Stimulated activated naive B cell treated with anti-CD40 and anti-IgM and Interleukin-4, amounts not matched to agents 10 μg/mL and 1 μg/mL and 100 μg/mL, for 72 hours (primary cell): Measurements from ENCODE around the gene P2RX6.
"Not testable (repeated sequence)": the region's sequence is repeated elsewhere in the genome, so short reads cannot be mapped to it uniquely, and the experiment has no call there.

ENCODE experiments used
- ATAC-seq, 2 donors: fragments of 150-1000 bp; cut with Tn5 transposase; replicated peaks; 2 replicates each; pipeline ENCODE4 v1.10.0; 2021; ENCODE audit warnings: moderate library complexity in 1 of 2
- DNase-seq: peaks from one replicate; pipeline ENCODE4 v3.0.0; 2021
- H3K27ac Mint-ChIP-seq: one replicate; pipeline ENCODE4 v1.8.0; 2022; ENCODE audit warnings: mild to moderate bottlenecking, mixed read lengths
- H3K27me3 Mint-ChIP-seq, 2 donors: one replicate each; pipeline ENCODE4 v1.8.0; 2022; ENCODE audit warnings: mixed read lengths in 2 of 2
- H3K36me3 Mint-ChIP-seq, 2 donors: one replicate each; pipeline ENCODE4 v1.8.0; 2022; ENCODE audit warnings: mixed read lengths in 2 of 2, mild to moderate bottlenecking in 1 of 2
- H3K4me1 Mint-ChIP-seq, 2 donors: one replicate each; pipeline ENCODE4 v1.8.0; 2022; ENCODE audit warnings: mixed read lengths in 2 of 2, mild to moderate bottlenecking in 1 of 2
- H3K4me3 Mint-ChIP-seq, 2 donors: one replicate each; pipeline ENCODE4 v1.8.0; 2022; ENCODE audit warnings: mild to moderate bottlenecking in 2 of 2, mixed read lengths in 2 of 2, moderate library complexity in 1 of 2
- H3K9me3 Mint-ChIP-seq, 2 donors: one replicate each; pipeline ENCODE4 v1.8.0; 2022; ENCODE audit warnings: mixed read lengths in 2 of 2, mild to moderate bottlenecking in 1 of 2

The P2RX6 gene

GRCh38 chr22:21034989-21035388 is 20.0 kb downstream of the P2RX6 start:
- Mint-ChIP-seq H3K4me3 (no peak overlapping the region), H3K9me3 (no peaks in the 10 kb centered on the region), H3K27me3 (peaks cover 37 to 42% of the 10 kb centered on the region in 2 donors), H3K27ac (no peak overlapping the region), H3K36me3 (no peaks in the 10 kb centered on the region), H3K4me1 (peaks cover 4 to 9% of the 10 kb centered on the region in 2 donors)
- DNase-seq (no peak), ATAC-seq (no peak)

GRCh38 chr22:21038405-21038804 is 23.4 kb downstream of the P2RX6 start:
- Mint-ChIP-seq H3K4me1 (peaks cover 2 to 4% of the 10 kb centered on the region in 2 donors), H3K27ac (no peak overlapping the region), H3K9me3 (no peaks in the 10 kb centered on the region), H3K36me3 (no peaks in the 10 kb centered on the region), H3K4me3 (no peak overlapping the region), H3K27me3 (peaks cover 30 to 31% of the 10 kb centered on the region in 2 donors)
- DNase-seq (no peak), ATAC-seq (no peak)

GRCh38 chr22:21039158-21039557 is 24.2 kb downstream of the P2RX6 start:
- not testable (repeated sequence) for H3K4me1 Mint-ChIP-seq, H3K9me3 Mint-ChIP-seq, H3K36me3 Mint-ChIP-seq, DNase-seq, H3K4me3 Mint-ChIP-seq, ATAC-seq
- Mint-ChIP-seq H3K27me3 (peaks cover 33 to 39% of the 10 kb centered on the region in 2 donors), H3K27ac (peak overlapping the region; percentile 37)

GRCh38 chr22:21041937-21042336 is 27.0 kb downstream of the P2RX6 start:
- no peak for DNase-seq
- H3K27ac Mint-ChIP-seq: no peak overlapping the region
- peaks cover 19 to 28% of the 10 kb centered on the region in 2 donors for H3K4me1 Mint-ChIP-seq
- H3K36me3 Mint-ChIP-seq: no peaks in the 10 kb centered on the region
- no peak overlapping the region for H3K4me3 Mint-ChIP-seq
- no peaks in the 10 kb centered on the region for H3K9me3 Mint-ChIP-seq
- peaks cover 41 to 52% of the 10 kb centered on the region in 2 donors for H3K27me3 Mint-ChIP-seq
- ATAC-seq: no peak

GRCh38 chr22:21042978-21043859 is 28.3 kb downstream of the P2RX6 start:
- DNase-seq (no peak), ATAC-seq (no peak)
- Mint-ChIP-seq H3K36me3 (no peaks in the 10 kb centered on the region), H3K27me3 (peaks cover 41 to 52% of the 10 kb centered on the region in 2 donors), H3K4me1 (peaks cover 19 to 28% of the 10 kb centered on the region in 2 donors), H3K9me3 (no peaks in the 10 kb centered on the region), H3K27ac (no peak overlapping the region), H3K4me3 (no peak overlapping the region)

GRCh38 chr22:21043860-21044535 is 29.0 kb downstream of the P2RX6 start:
- H3K4me1 Mint-ChIP-seq: peaks cover 19 to 28% of the 10 kb centered on the region in 2 donors
- DNase-seq (no peak), ATAC-seq (no peak)
- H3K27me3 Mint-ChIP-seq: peaks cover 41 to 52% of the 10 kb centered on the region in 2 donors
- H3K27ac Mint-ChIP-seq: no peak overlapping the region
- no peaks in the 10 kb centered on the region for H3K9me3 Mint-ChIP-seq
- H3K36me3 Mint-ChIP-seq: no peaks in the 10 kb centered on the region
- no peak overlapping the region for H3K4me3 Mint-ChIP-seq

GRCh38 chr22:21044931-21045584 is 30.1 kb downstream of the P2RX6 start:
- Mint-ChIP-seq H3K4me1 (peaks cover 19 to 28% of the 10 kb centered on the region in 2 donors), H3K36me3 (no peaks in the 10 kb centered on the region), H3K27ac (peak overlapping the region; percentile 94), H3K9me3 (no peaks in the 10 kb centered on the region), H3K27me3 (peaks cover 37 to 47% of the 10 kb centered on the region in 2 donors), H3K4me3 (peak overlapping the region; percentile 87 to 88)
- DNase-seq: peak; percentile 15
- peak; percentile 64 for ATAC-seq

GRCh38 chr22:21045585-21046294 is 30.8 kb downstream of the P2RX6 start, which contains the start of gene LRRC74B:
TSS of gene LRRC74B (plus strand) at chr22:21045946. CDS start at chr22:21045987, 41 bp downstream.
- H3K36me3 Mint-ChIP-seq: no peaks in the 10 kb centered on the region
- DNase-seq (peak; percentile 81), ATAC-seq (peak; percentile 98)
- H3K4me1 Mint-ChIP-seq: peaks cover 19 to 28% of the 10 kb centered on the region in 2 donors
- H3K27ac Mint-ChIP-seq: peak within 1 kb of the TSS; percentile 94
- H3K9me3 Mint-ChIP-seq: no peaks in the 10 kb centered on the region
- peak within 1 kb of the TSS; percentile 87 to 88 for H3K4me3 Mint-ChIP-seq
- H3K27me3 Mint-ChIP-seq: peaks cover 36 to 43% of the 10 kb centered on the region in 2 donors

GRCh38 chr22:21047035-21047661 is 32.2 kb downstream of the P2RX6 start:
- Mint-ChIP-seq H3K27ac (no peak overlapping the region), H3K4me1 (peaks cover 25 to 37% of the 10 kb centered on the region in 2 donors), H3K27me3 (peaks cover 32 to 44% of the 10 kb centered on the region in 2 donors), H3K9me3 (no peaks in the 10 kb centered on the region), H3K4me3 (no peak overlapping the region), H3K36me3 (no peaks in the 10 kb centered on the region)
- DNase-seq (no peak), ATAC-seq (no peak)

GRCh38 chr22:21047730-21048129 is 32.8 kb downstream of the P2RX6 start:
- ATAC-seq: no peak
- no peak overlapping the region for H3K27ac Mint-ChIP-seq

GRCh38 chr22:21048448-21048847 is 33.5 kb downstream of the P2RX6 start:
- DNase-seq, H3K36me3 Mint-ChIP-seq, H3K9me3 Mint-ChIP-seq, ATAC-seq, H3K4me3 Mint-ChIP-seq, H3K27ac Mint-ChIP-seq: not testable (repeated sequence)
- H3K27me3 Mint-ChIP-seq: peaks cover 19 to 31% of the 10 kb centered on the region in 2 donors
- peaks cover 22 to 34% of the 10 kb centered on the region in 2 donors for H3K4me1 Mint-ChIP-seq

More at GRCh38 chr22:21047730-21048129, 32.8 kb downstream of the P2RX6 start:
- H3K4me3 Mint-ChIP-seq: no peak overlapping the region
- H3K9me3 Mint-ChIP-seq: no peaks in the 10 kb centered on the region
- H3K36me3 Mint-ChIP-seq: no peaks in the 10 kb centered on the region
- peaks cover 26 to 38% of the 10 kb centered on the region in 2 donors for H3K27me3 Mint-ChIP-seq
- H3K4me1 Mint-ChIP-seq: peaks cover 25 to 37% of the 10 kb centered on the region in 2 donors
- no peak for DNase-seq

- not testable (repeated sequence) for H3K27ac Mint-ChIP-seq, ATAC-seq, DNase-seq, H3K9me3 Mint-ChIP-seq, H3K36me3 Mint-ChIP-seq, H3K4me3 Mint-ChIP-seq
- Mint-ChIP-seq H3K27me3 (peaks cover 17 to 26% of the 10 kb centered on the region in 2 donors), H3K4me1 (peaks cover 19 to 29% of the 10 kb centered on the region in 2 donors)
Measured at GRCh38 chr22:21048965-21049364, 34.0 kb downstream of the P2RX6 start.

- DNase-seq: no peak
- H3K4me3 Mint-ChIP-seq: no peak overlapping the region
- peaks cover 12 to 18% of the 10 kb centered on the region in 2 donors for H3K4me1 Mint-ChIP-seq
- no peaks in the 10 kb centered on the region for H3K36me3 Mint-ChIP-seq
- H3K9me3 Mint-ChIP-seq: no peaks in the 10 kb centered on the region
- H3K27me3 Mint-ChIP-seq: peaks cover 23 to 29% of the 10 kb centered on the region in 2 donors
- ATAC-seq: no peak
- H3K27ac Mint-ChIP-seq: no peak overlapping the region
Measured at GRCh38 chr22:21051145-21051830, 36.3 kb downstream of the P2RX6 start.
